ENCODE results near the gene SRSF5. TPM values are rescaled to one million over a fixed set of nuclear protein-coding genes. Genes with fewer than 3 reads are reported as not detected.

The SRSF5 gene
- total RNA-seq, 1 donor from 2014 or later = 319 TPM

DNA sequence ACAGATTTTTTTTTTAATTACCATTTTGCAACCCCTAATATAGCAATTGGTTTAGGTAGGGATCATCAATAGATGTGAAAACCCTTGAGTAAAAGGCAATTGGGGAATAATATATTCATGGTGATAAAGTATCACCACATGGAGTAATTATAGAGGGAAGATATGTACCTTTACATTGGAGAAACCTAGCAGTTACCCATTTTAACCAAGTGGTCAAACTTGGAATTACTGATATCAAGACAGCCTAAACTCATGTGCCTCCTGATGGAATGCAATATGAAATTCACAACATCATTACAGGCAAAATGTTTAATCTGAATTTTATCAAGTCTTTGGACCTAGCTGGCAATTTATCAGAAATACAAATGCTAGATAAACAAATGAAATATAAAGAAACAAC is 36.8 kb downstream of the SRSF5 start:
- Mint-ChIP-seq H3K27me3 (ENCODE audit: unreplicated experiment) (peaks cover under 1% of the 10 kb centered on the region), H3K4me1 (ENCODE audit: low read depth, unreplicated experiment) (no peaks in the 10 kb centered on the region), H3K9me3 (ENCODE audit: unreplicated experiment) (peaks cover 5% of the 10 kb centered on the region), H3K27ac (ENCODE audit: unreplicated experiment) (no peak overlapping the region), H3K36me3 (ENCODE audit: unreplicated experiment) (peaks cover 7% of the 10 kb centered on the region), H3K4me3 (ENCODE audit: unreplicated experiment) (no peak overlapping the region)
- DNase-seq = no peak
- peak; percentile 46 for TF ChIP-seq CTCF (IDR thresholded peaks at IDR 0.05; ENCODE audit: partially characterized antibody, unreplicated experiment)

DNA sequence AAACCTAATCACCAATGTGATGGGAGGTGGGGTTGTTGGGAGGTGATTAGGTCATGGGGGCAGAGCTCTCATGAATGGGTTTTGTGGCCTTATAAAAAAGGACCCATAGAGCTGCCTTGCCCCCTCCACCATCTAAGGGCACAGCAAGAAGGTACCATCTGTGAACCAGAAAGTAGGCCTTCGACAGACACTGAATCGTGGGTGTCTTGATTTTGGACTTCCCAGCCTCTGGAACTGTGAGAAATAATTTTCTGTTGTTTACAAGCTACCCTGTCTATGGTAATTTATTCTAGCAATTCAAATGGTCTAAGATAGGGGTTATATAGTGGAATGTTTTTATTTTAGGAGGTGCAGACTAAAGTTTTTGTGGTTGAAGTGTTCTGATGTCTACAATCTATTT is 38.0 kb downstream of the SRSF5 start:
- H3K36me3 Mint-ChIP-seq (ENCODE audit: unreplicated experiment) = peaks cover 7% of the 10 kb centered on the region
- H3K9me3 Mint-ChIP-seq (ENCODE audit: unreplicated experiment) = peaks cover 5% of the 10 kb centered on the region
- no peaks in the 10 kb centered on the region for H3K4me1 Mint-ChIP-seq (ENCODE audit: low read depth, unreplicated experiment)
- peaks cover 2% of the 10 kb centered on the region for H3K27me3 Mint-ChIP-seq (ENCODE audit: unreplicated experiment)
- no peak overlapping the region for H3K27ac Mint-ChIP-seq (ENCODE audit: unreplicated experiment)
- DNase-seq = no peak
- TF ChIP-seq CTCF (IDR thresholded peaks at IDR 0.05; ENCODE audit: partially characterized antibody, unreplicated experiment) = no peak
- H3K4me3 Mint-ChIP-seq (ENCODE audit: unreplicated experiment) = no peak overlapping the region

DNA sequence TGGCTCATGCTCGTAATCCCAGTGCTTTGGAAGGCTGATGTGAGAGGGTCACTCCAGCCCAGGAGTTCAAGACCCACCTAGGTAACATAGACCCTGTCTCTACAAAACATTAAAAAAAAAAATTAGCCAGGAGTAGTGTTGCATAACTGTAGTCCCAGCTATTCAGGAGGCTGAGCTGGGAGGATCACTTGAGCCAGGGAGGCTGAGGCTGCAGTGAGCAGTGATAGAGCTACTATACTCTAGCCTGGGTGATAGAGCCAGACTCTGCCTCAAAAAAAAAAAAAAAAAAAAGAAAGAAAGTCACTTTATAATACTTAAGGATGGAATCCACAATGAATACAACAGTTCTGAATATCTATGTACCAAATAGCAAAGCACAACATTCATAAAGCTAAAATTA is 40.2 kb downstream of the SRSF5 start:
- Mint-ChIP-seq H3K27me3 (ENCODE audit: unreplicated experiment) (peaks cover 6% of the 10 kb centered on the region), H3K36me3 (ENCODE audit: unreplicated experiment) (no peaks in the 10 kb centered on the region), H3K27ac (ENCODE audit: unreplicated experiment) (no peak overlapping the region), H3K4me1 (ENCODE audit: low read depth, unreplicated experiment) (no peaks in the 10 kb centered on the region), H3K9me3 (ENCODE audit: unreplicated experiment) (no peaks in the 10 kb centered on the region), H3K4me3 (ENCODE audit: unreplicated experiment) (no peak overlapping the region)
- no peak for DNase-seq
- no peak for TF ChIP-seq CTCF (IDR thresholded peaks at IDR 0.05; ENCODE audit: partially characterized antibody, unreplicated experiment)

GRCh38 chr14:69808919-69809808 is 42.2 kb downstream of the SRSF5 start:
- Mint-ChIP-seq H3K4me1 (ENCODE audit: low read depth, unreplicated experiment) (no peaks in the 10 kb centered on the region), H3K27me3 (ENCODE audit: unreplicated experiment) (peaks cover 6% of the 10 kb centered on the region), H3K36me3 (ENCODE audit: unreplicated experiment) (no peaks in the 10 kb centered on the region), H3K27ac (ENCODE audit: unreplicated experiment) (no peak overlapping the region), H3K4me3 (ENCODE audit: unreplicated experiment) (no peak overlapping the region), H3K9me3 (ENCODE audit: unreplicated experiment) (no peaks in the 10 kb centered on the region)
- no peak for TF ChIP-seq CTCF (IDR thresholded peaks at IDR 0.05; ENCODE audit: partially characterized antibody, unreplicated experiment)
- no peak for DNase-seq

GRCh38 chr14:69811227-69811867 is 44.4 kb downstream of the SRSF5 start:
- no peaks in the 10 kb centered on the region for H3K4me1 Mint-ChIP-seq (ENCODE audit: low read depth, unreplicated experiment)
- no peak for DNase-seq
- H3K27me3 Mint-ChIP-seq (ENCODE audit: unreplicated experiment) = peaks cover 6% of the 10 kb centered on the region
- H3K9me3 Mint-ChIP-seq (ENCODE audit: unreplicated experiment) = no peaks in the 10 kb centered on the region
- H3K4me3 Mint-ChIP-seq (ENCODE audit: unreplicated experiment) = no peak overlapping the region
- TF ChIP-seq CTCF (IDR thresholded peaks at IDR 0.05; ENCODE audit: partially characterized antibody, unreplicated experiment) = no peak
- no peak overlapping the region for H3K27ac Mint-ChIP-seq (ENCODE audit: unreplicated experiment)
- H3K36me3 Mint-ChIP-seq (ENCODE audit: unreplicated experiment) = no peaks in the 10 kb centered on the region

All from glutamatergic neuron (in vitro differentiated cells).